HG03575 (cell line): ENCODE results near the gene NEMF.
"Not testable (repeated sequence)": the region's sequence is repeated elsewhere in the genome, so short reads cannot be mapped to it uniquely, and the experiment has no call there.

Experiments used
- ATAC-seq: cut with Tn5 transposase; IDR thresholded peaks from one replicate; pipeline ENCODE4 v1.9.1; 2021; ENCODE audit not compliant: unreplicated experiment, insufficient number of reproducible peaks, low FRiP score; ENCODE audit errors: extremely low read depth

The NEMF gene

DNA sequence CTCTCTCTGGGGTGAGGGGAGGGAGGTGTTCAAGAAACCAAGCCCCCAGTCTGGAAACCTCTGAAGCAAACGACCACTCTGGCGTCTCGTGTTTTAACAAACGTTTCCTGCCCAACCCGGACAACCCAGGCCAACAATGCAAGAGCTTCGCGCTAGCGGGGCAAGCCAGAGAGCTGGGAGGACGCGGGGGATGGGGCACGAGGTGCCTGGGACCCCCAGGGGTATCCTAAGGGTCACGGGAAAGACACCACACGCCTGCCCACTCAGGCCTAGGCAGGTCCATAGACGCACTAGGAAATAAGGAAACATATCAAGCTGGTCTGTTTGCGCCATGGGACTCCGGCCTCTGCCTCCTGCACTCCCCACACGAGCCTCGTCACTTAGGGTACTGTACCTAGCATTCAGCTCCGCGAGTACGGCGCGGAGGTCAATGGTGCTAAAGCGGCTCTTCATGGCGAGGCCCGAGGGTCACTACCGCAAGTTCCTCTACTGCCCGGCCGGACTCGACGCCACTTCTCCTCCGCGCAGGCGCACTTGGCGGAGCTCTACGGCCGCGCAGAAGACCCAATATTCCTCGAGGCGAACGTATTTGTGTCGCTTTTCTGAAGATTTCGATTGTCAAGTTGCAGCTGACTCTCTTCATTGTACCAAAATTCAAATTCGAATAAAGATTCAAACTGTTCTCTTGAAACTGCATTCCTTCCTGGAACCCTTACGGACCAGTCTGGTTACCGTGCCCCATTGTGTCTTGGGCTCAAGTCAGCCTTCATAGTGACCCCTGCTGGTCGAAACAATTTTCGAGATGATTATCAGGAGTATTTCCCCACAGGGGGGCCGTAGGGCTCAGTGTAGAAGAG, at the start of gene NEMF:
TSS of gene NEMF (minus strand) at position 488 of the 857 bp plus-strand sequence. CDS start at position 453, 35 bp downstream.
- ATAC-seq: peak; percentile 45

DNA sequence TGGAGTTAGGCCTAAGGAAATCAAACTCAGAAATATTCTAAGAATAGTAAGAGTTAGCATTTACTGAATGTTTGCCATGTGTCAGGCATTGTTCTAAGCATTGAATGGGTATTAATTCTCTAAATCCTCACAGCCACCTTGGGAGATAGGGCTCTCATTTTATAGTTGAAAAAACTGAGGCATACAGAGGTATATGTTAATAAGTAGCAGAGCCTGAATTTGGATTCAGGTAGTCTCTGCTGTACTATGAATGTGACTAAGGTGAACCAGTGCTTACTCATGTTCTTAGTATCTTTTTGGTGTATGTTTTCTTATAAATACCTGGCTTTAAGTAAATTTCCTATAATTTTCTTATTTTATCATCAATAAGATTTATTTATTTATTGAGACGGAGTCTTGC, 48.4 kb upstream of the NEMF start:
- ATAC-seq: no peak

DNA sequence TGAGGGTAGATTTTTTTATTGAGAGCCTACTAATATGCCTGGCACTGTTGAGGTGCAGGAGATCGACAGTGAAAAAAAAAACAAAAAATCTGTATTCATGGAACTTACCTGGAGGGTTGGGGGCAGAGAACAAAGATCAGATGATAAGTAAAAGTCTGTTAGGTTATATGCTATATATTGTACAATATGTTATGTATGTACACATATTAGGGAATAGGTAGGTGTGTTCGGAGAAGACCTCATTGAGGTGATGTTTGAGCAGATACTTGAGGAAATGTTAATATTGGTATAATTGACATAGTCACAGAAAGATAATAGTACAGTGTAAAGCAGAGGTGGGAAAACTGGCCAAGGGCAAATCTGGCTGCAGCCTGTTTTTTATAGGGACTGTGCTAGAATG, 45.9 kb upstream of the NEMF start:
- no peak for ATAC-seq

- ATAC-seq: no peak
Measured at GRCh38 chr14:49897965-49898364, 45.4 kb upstream of the NEMF start.

DNA sequence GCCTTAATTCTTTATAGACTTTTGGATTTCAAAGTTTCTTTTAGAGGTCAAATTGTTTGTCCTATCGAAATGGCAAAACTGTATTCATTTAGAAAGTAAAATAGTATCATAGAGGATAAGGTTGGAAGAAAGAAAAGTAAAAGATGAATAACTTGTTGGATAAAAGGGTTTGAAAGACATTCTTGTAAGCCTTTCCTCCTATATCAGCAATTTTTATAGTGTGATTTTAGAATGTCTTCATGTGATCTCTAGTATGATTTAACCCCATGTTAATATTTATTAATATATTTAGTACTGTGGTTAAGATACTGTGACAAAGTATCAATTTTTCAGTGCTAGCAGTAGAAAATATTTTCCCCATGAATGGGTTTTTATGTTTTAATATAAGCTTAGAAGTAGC, 44.8 kb upstream of the NEMF start:
- no peak for ATAC-seq

- no peak for ATAC-seq
Measured at GRCh38 chr14:49896966-49897365, 44.4 kb upstream of the NEMF start.

DNA sequence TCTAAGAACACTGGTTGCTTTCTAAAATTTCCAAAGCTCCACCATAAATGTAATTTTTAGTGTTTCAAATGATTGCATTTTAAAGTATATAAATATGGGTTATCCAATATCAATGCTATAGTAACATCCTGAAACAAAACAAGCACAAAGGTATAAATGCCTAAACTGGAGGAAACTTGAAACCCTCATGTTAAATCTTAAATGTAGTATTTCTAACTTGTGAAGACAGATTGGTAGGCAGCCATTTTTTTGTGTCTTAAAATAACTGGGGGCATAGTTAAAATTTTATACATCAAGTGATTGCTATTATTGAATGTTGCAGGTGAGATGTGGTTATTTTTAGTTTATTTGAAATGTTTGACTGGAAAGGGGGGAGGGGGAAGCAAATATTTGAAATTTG, 43.7 kb upstream of the NEMF start:
- not testable (repeated sequence) for ATAC-seq

GRCh38 chr14:49895480-49895879, 42.9 kb upstream of the NEMF start:
- ATAC-seq: no peak

GRCh38 chr14:49894214-49895107, 41.9 kb upstream of the NEMF start:
- not testable (repeated sequence) for ATAC-seq

GRCh38 chr14:49893309-49894213, 41.0 kb upstream of the NEMF start:
- ATAC-seq: peak; percentile 0

- peak; percentile 44 for ATAC-seq
Measured at GRCh38 chr14:49892636-49893308, 40.2 kb upstream of the NEMF start, which contains the start of gene ARF6. TSS of gene ARF6 (plus strand) at chr14:49893082. CDS start at chr14:49893737, 655 bp downstream.

GRCh38 chr14:49892301-49892635, 39.7 kb upstream of the NEMF start:
- peak; percentile 13 for ATAC-seq

- ATAC-seq: no peak
Measured at GRCh38 chr14:49888293-49888692, 35.7 kb upstream of the NEMF start.

DNA sequence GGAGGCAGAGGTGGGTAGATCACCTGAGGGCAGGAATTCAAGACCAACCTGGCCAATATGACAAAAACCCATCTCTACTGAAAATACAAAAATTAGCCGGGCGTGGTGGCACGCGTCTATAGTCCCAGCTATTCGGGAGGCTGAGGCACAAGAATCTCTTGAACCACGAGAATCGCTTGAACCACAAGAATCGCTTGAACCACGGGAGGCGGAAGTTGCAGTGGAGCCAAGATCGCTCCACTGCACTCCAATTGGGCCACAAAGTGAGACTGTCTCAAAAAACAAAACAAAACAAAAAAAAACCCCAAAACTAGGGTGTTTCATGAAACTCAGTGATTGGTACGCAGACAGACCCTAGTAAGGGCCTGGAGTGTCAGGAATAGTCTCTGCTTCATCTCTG, 33.9 kb upstream of the NEMF start:
- no peak for ATAC-seq

DNA sequence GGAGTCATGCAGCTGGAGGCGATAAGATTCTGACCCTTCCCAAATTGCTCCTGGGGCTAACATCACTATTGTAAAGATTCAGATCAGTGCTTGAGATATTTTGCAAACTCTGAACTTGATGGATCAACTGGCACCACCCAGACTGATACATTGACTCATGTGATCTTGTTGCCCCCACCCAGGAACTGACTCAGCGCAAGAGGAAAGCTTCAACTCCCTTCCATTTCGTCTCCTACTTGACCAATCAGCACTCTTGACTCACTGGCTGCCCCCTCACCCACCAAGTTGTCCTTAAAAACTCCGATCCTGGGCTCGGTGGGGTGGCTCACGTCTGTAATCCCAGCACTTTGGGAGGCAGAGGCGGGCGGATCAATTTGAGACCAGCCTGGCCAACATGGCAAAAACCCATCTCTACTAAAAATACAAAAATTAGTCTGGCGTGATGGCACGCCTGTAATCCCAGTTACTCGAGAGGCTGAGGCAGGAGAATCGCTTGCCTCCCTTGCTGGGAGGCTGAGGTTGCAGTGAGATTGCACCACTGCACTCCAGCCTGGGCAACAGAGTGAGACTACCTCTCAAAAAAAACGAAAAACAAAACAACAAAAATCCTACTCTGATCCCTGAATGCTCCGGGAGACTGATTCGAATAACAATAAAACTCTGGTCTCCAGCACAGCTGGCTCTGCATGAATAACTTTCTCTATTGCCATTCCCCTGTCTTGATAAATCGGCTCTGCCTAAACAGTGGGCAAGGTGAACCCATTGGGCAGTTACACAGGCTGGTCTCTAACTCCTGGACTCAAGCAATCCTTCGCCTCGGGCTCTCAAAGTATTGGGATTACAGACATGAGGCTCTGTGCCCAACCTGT, 30.5 kb upstream of the NEMF start:
- no peak for ATAC-seq

DNA sequence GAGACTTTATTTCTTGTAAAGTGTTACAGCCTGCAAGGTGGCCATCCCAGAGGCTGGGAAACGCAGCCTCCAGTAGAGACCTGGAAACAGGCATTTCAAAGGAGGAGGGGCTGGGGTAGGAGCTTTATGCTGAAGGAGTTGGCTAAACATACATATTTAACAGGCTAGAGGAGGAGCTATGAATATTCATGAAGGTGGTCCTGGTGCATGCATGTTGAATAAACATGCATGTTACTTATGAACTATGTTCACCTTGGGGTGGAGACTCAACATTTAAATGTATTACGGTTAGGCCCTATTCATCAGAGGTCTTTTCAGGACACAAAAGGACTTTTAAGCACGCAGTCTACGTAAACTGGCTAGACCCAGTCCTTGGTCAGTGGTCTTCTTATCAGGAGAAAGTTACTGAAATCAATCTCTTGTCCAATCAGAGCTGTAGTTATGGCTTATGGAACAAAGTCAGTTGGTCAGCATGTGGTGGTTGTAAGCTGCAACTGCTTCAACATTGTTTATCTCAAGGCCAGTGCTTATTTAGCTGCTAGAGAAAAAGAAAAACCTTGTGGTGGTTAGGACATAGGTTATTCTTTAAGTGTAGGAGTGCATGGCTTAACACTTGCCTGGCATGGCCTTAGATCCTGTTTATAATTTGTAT, 28.9 kb upstream of the NEMF start:
- no peak for ATAC-seq
